ENCODE measurements around the gene TLN1. TPM values are rescaled to one million over a fixed set of nuclear protein-coding genes. Genes with fewer than 3 reads are reported as not detected.
A peak's percentile ranks its signal among the peaks of the same experiment; 100 is the strongest.

Gene TLN1
- total and polyA plus RNA-seq, 5 donors from 2014 or later = 33.7 to 277 (median 35.9) TPM

DNA sequence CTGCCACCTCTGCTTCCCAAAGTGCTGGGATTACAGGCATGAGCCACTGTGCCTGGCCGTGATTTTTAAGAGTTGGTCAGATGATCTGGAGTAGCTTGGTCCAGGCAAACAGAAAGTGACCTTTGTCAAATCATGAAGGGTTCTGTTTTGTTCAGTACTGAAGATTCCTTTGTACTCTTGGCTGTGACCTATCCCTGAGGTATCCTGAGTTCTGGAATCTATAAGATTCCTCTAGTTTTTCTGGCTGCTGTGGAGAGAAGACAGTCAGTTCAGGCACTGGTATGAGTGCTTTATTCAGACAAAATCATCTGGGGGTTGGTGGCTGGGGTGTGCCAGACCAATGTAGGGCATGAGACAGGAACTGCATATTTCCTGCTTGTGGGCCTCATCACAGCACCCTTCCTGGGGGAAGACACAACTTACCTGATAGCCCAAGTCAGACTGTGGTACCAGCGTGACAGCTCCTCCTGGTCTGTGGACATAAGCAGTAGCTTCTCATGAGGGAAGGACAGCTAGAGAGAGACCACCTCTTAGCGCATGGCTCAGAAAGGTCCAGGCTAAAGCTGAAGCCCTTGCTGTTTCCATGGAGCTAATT, 70.1 kb downstream of the TLN1 start:
- no peak for ATAC-seq (ENCODE audit: low read depth in 2 of 2)
- H3K36me3 Mint-ChIP-seq = peaks cover 17% of the 10 kb centered on the region
- H3K4me1 ChIP-seq (ENCODE audit: control insufficient read depth, insufficient read depth, low read length, poor library complexity, severe bottlenecking) = peaks cover 77% of the 10 kb centered on the region

DNA sequence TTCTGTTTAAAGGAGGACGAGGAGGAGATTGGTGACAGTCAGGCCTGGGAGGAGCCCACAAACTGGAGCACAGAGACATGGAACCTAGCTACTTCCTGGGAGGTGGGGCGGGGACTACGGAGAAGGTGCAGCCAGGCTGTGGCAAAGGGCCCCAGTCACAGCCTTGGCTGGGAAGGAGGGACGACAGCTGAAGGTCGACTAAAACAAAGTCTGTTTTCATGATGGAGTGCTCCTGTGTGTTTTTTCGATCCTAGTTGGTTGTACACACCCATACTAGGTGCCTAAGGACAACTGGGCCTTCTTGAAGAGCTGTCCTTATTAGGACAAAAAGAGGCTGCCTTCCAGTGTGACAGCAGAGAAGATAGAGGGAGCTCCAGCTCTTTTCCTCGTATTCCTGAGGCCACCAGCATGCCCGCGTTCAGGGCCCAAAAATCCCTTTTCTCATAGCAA, 71.0 kb downstream of the TLN1 start:
- peaks cover 17% of the 10 kb centered on the region for H3K36me3 Mint-ChIP-seq
- H3K27ac Mint-ChIP-seq = peak overlapping the region; percentile 32 to 84 (median 78)
- Histone ChIP-seq H3K9me3 (ENCODE audit: control insufficient read depth in 2 of 2, low read length in 2 of 2) (no peaks in the 10 kb centered on the region), H3K27me3 (ENCODE audit: control insufficient read depth, insufficient read depth, low read length) (no peaks in the 10 kb centered on the region), H3K27ac (ENCODE audit: insufficient read depth, low read length, poor library complexity, severe bottlenecking) (peak overlapping the region; percentile 69), H3K36me3 (ENCODE audit: control insufficient read depth, insufficient read depth, low read length) (peaks cover 11% of the 10 kb centered on the region), H3K4me3 (ENCODE audit: low read depth, low read length) (peak overlapping the region; percentile 19), H3K4me1 (ENCODE audit: control insufficient read depth, insufficient read depth, low read length, poor library complexity, severe bottlenecking) (peaks cover 77% of the 10 kb centered on the region)
- no peak for ATAC-seq (ENCODE audit: low read depth in 2 of 2)
- DNase-seq = no peak
- peaks cover 0 to 3% (median 0%) of the 10 kb centered on the region in 7 donors for H3K9me3 Mint-ChIP-seq
- H3K4me3 Mint-ChIP-seq = peak overlapping the region; percentile 66 to 97 (median 82)
- H3K27me3 Mint-ChIP-seq = peaks cover 19% of the 10 kb centered on the region
- peaks cover 25 to 92% (median 70%) of the 10 kb centered on the region in 4 donors for H3K4me1 Mint-ChIP-seq

More for the DNA sequence above, 70.1 kb downstream of the TLN1 start:
- H3K9me3 ChIP-seq (ENCODE audit: control insufficient read depth in 2 of 2, low read length in 2 of 2) = no peaks in the 10 kb centered on the region
- peaks cover 12% of the 10 kb centered on the region for H3K27me3 Mint-ChIP-seq
- H3K9me3 Mint-ChIP-seq = peaks cover 0 to 3% (median 0%) of the 10 kb centered on the region in 7 donors
- peaks cover 20 to 86% (median 61%) of the 10 kb centered on the region in 4 donors for H3K4me1 Mint-ChIP-seq
- H3K36me3 ChIP-seq (ENCODE audit: control insufficient read depth, insufficient read depth, low read length) = peaks cover 11% of the 10 kb centered on the region
- peak overlapping the region; percentile 69 for H3K27ac ChIP-seq (ENCODE audit: insufficient read depth, low read length, poor library complexity, severe bottlenecking)
- peak overlapping the region; percentile 58 to 92 (median 90) for H3K27ac Mint-ChIP-seq
- H3K4me3 ChIP-seq (ENCODE audit: low read depth, low read length) = peak overlapping the region; percentile 55
- no peaks in the 10 kb centered on the region for H3K27me3 ChIP-seq (ENCODE audit: control insufficient read depth, insufficient read depth, low read length)
- DNase-seq = peak in 1 of 3 donors; percentile 67
- H3K4me3 Mint-ChIP-seq = peak overlapping the region; percentile 82 to 97 (median 86)

DNA sequence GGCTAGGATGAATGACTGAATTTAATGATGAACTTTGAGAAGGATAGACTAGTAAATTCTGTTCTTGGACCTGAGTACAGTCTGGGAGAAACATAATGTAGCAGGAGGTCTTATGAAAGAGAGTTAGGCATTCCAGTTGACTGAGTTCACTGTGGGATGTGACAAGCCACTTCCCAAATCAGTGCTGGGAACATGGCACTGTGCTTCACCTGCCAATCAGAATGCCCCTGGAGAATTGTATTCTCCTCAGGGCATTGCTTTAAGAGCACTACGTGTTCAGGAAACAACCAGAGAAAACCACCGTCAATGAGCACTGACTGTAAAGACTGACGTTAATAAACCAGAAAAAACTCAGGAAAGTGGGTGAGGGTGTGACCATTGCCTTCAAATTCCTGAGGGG, 72.7 kb downstream of the TLN1 start:
- H3K4me1 ChIP-seq (ENCODE audit: control insufficient read depth, insufficient read depth, low read length, poor library complexity, severe bottlenecking) = peaks cover 61% of the 10 kb centered on the region
- DNase-seq (no peak), ATAC-seq (ENCODE audit: low read depth in 2 of 2) (no peak)
- H3K4me3 ChIP-seq (ENCODE audit: low read depth, low read length) = peak overlapping the region; percentile 85
- H3K4me1 Mint-ChIP-seq = peaks cover 23 to 87% (median 72%) of the 10 kb centered on the region in 4 donors
- peak overlapping the region; percentile 99 for H3K27ac ChIP-seq (ENCODE audit: insufficient read depth, low read length, poor library complexity, severe bottlenecking)
- H3K9me3 Mint-ChIP-seq = peaks cover 0 to 3% (median 0%) of the 10 kb centered on the region in 7 donors
- H3K36me3 Mint-ChIP-seq = peaks cover 17% of the 10 kb centered on the region
- H3K27me3 ChIP-seq (ENCODE audit: control insufficient read depth, insufficient read depth, low read length) = no peaks in the 10 kb centered on the region
- H3K9me3 ChIP-seq (ENCODE audit: control insufficient read depth in 2 of 2, low read length in 2 of 2) = no peaks in the 10 kb centered on the region
- H3K36me3 ChIP-seq (ENCODE audit: control insufficient read depth, insufficient read depth, low read length) = peaks cover 11% of the 10 kb centered on the region
- peak overlapping the region; percentile 91 to 97 (median 94) for H3K4me3 Mint-ChIP-seq
- peaks cover 19% of the 10 kb centered on the region for H3K27me3 Mint-ChIP-seq
- peak overlapping the region; percentile 66 to 100 (median 91) for H3K27ac Mint-ChIP-seq

DNA sequence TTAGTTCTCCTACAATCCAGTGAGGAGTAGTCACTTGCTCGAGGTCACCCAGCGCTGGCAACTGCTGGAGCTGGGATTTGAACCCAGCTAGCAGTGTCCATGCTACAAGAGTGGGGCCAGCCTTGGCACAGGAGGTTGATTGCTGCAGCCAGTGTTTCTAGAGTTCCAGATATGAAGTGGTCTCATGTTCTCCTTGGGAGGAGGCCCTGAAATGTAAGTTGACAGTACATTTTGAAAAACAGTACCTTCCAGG, 73.1 kb downstream of the TLN1 start:
- Mint-ChIP-seq H3K36me3 (peaks cover 17% of the 10 kb centered on the region), H3K4me3 (peak overlapping the region; percentile 91 to 97 (median 94))
- H3K4me1 ChIP-seq (ENCODE audit: control insufficient read depth, insufficient read depth, low read length, poor library complexity, severe bottlenecking) = peaks cover 57% of the 10 kb centered on the region

DNA sequence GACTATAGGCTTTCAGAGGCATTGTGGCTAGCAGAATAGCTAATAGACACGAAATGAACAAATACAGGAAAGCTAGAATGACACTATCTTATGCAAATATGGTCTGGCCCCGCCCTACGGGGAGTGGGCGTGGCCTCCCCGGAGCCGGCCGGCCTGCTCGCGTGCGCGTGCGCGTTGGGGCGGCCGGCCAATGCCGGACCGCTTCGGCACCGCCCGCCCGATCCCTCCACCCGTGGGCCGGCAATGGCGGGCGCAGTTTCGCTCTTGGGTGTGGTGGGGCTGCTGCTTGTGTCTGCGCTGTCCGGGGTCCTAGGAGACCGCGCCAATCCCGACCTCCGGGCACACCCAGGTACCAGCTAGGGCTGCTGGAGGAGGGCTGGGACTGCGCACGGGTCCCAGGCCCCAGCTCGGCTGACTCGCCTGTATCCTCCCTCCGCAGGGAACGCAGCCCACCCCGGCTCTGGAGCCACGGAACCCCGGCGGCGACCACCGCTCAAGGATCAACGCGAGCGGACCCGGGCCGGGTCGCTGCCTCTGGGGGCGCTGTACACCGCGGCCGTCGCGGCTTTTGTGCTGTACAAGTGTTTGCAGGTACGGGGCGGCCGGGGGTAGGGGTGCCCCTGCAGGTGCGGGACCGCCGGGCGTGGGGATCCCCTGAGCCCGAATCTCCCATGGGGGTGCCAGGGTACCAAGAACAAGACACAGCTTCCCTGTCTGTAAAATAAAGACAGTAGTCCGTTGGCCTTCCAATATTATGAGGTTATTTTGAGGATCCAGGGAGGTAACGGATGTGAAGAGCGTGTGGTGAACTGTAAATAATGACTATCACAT, 73.6 kb downstream of the TLN1 start, which contains the start of gene CCDC107:
Gene CCDC107 (plus strand): TSS at position 156 of the 831 bp plus-strand sequence. CDS start 88 bp downstream, at position 244.
- Histone ChIP-seq H3K36me3 (ENCODE audit: control insufficient read depth, insufficient read depth, low read length) (peaks cover 11% of the 10 kb centered on the region), H3K4me3 (ENCODE audit: low read depth, low read length) (peak within 1 kb of the TSS; percentile 89), H3K27me3 (ENCODE audit: control insufficient read depth, insufficient read depth, low read length) (no peaks in the 10 kb centered on the region), H3K9me3 (ENCODE audit: control insufficient read depth in 2 of 2, low read length in 2 of 2) (no peaks in the 10 kb centered on the region), H3K27ac (ENCODE audit: insufficient read depth, low read length, poor library complexity, severe bottlenecking) (peak within 1 kb of the TSS; percentile 99), H3K4me1 (ENCODE audit: control insufficient read depth, insufficient read depth, low read length, poor library complexity, severe bottlenecking) (peaks cover 53% of the 10 kb centered on the region)
- Mint-ChIP-seq H3K4me3 (peak within 1 kb of the TSS; percentile 91 to 98 (median 96)), H3K27me3 (peaks cover 19% of the 10 kb centered on the region), H3K36me3 (peaks cover 17% of the 10 kb centered on the region), H3K9me3 (peaks cover 0 to 3% (median 0%) of the 10 kb centered on the region in 7 donors), H3K27ac (peak within 1 kb of the TSS; percentile 96 to 100 (median 100)), H3K4me1 (peaks cover 23 to 85% (median 67%) of the 10 kb centered on the region in 4 donors)
- ATAC-seq (ENCODE audit: low read depth in 2 of 2) = peak; percentile 62 to 65
- DNase-seq = peak; percentile 80 to 90 (median 81)

More for the DNA sequence above, 73.1 kb downstream of the TLN1 start:
- peak overlapping the region in 2 of 3 donors; percentile 91 to 100 for H3K27ac Mint-ChIP-seq
- ATAC-seq (ENCODE audit: low read depth in 2 of 2) (no peak), DNase-seq (no peak)
- Histone ChIP-seq H3K27me3 (ENCODE audit: control insufficient read depth, insufficient read depth, low read length) (no peaks in the 10 kb centered on the region), H3K36me3 (ENCODE audit: control insufficient read depth, insufficient read depth, low read length) (peaks cover 11% of the 10 kb centered on the region), H3K9me3 (ENCODE audit: control insufficient read depth in 2 of 2, low read length in 2 of 2) (no peaks in the 10 kb centered on the region), H3K4me3 (ENCODE audit: low read depth, low read length) (peak overlapping the region; percentile 85), H3K27ac (ENCODE audit: insufficient read depth, low read length, poor library complexity, severe bottlenecking) (peak overlapping the region; percentile 99)
- H3K4me1 Mint-ChIP-seq = peaks cover 23 to 87% (median 70%) of the 10 kb centered on the region in 4 donors
- peaks cover 19% of the 10 kb centered on the region for H3K27me3 Mint-ChIP-seq
- peaks cover 0 to 3% (median 0%) of the 10 kb centered on the region in 7 donors for H3K9me3 Mint-ChIP-seq

DNA sequence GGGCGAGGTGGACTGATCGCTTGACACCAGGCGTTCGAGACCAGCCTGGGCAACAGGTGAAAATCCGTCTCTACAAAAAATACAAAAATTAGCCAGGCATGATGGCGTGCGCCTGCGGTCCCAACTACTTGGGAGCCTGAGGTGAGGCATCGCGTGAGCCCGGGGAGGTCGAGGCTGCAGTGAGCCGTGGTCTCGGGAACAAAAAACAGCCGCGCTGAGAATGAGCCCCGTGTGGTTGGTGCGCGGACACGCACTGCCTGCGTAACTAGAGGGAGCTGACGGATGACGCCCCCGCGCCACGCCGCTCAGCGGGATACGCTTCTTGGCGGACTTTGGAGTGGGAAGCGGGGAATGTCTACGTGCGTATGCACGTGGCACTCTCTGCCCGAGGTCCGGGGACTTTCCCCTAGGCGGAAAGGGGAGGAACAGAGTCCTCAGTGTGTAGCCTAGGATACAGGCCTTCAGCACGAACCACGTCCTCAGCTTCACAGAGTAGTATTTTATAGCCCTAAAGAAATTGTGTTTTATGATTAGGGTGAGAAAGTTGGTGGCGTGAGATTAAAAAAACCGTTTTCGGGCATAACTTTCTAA, 74.4 kb downstream of the TLN1 start, which contains the start of gene RMRP:
Gene RMRP (minus strand): TSS at position 474 of the 591 bp plus-strand sequence.
- Histone ChIP-seq H3K4me1 (ENCODE audit: control insufficient read depth, insufficient read depth, low read length, poor library complexity, severe bottlenecking) (peaks cover 46% of the 10 kb centered on the region), H3K9me3 (ENCODE audit: control insufficient read depth in 2 of 2, low read length in 2 of 2) (no peaks in the 10 kb centered on the region), H3K27me3 (ENCODE audit: control insufficient read depth, insufficient read depth, low read length) (no peaks in the 10 kb centered on the region), H3K4me3 (ENCODE audit: low read depth, low read length) (peak within 1 kb of the TSS; percentile 89), H3K27ac (ENCODE audit: insufficient read depth, low read length, poor library complexity, severe bottlenecking) (peak within 1 kb of the TSS; percentile 99), H3K36me3 (ENCODE audit: control insufficient read depth, insufficient read depth, low read length) (peaks cover 11% of the 10 kb centered on the region)
- ATAC-seq (ENCODE audit: low read depth in 2 of 2) (peak; percentile 78 to 84), DNase-seq (peak; percentile 89 to 92 (median 91))
- peaks cover 17% of the 10 kb centered on the region for H3K36me3 Mint-ChIP-seq
- H3K4me1 Mint-ChIP-seq = peaks cover 23 to 78% (median 62%) of the 10 kb centered on the region in 4 donors
- H3K4me3 Mint-ChIP-seq = peak within 1 kb of the TSS; percentile 91 to 98 (median 96)
- peak within 1 kb of the TSS; percentile 96 to 100 (median 100) for H3K27ac Mint-ChIP-seq
- peaks cover 19% of the 10 kb centered on the region for H3K27me3 Mint-ChIP-seq
- peaks cover 0 to 3% (median 0%) of the 10 kb centered on the region in 7 donors for H3K9me3 Mint-ChIP-seq

DNA sequence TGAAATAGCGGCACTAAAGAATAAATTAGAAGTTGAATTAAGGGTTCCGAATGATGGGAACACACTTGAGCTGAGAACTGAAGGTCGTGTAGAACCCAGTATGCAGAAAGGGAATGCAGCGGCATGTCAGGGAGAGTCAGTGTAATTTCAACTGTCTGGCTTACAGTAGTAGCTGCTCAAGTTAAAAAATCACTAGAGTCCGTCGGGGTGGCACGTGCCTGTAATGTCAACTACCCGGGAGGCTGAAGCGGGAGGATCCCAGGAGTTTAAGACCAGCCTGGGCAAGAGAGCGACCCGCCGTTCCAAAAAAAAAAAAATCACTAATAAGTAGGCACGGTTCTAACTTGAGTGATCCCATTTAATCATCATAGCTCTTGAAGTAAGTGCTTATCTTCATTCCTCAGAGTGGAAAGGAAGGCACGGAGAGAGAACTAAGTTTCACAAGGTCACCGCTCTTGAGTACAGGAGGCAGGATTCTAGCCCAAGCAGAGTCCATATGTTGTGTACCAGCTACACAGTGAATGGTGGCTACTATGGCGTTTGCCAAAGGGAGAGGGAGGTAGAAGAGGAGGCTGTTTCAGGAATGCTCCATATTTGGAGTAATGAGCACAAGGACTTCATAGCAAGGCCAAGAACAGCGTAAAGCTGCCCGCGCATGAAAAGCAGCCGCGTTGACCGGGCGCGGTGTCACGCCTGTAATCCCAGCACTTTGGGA, 75.0 kb downstream of the TLN1 start:
- peaks cover 45% of the 10 kb centered on the region for H3K4me1 ChIP-seq (ENCODE audit: control insufficient read depth, insufficient read depth, low read length, poor library complexity, severe bottlenecking)
- ATAC-seq (ENCODE audit: low read depth in 2 of 2) (no peak), DNase-seq (no peak)
- H3K4me3 ChIP-seq (ENCODE audit: low read depth, low read length) = peak overlapping the region; percentile 89
- peaks cover 0 to 3% (median 0%) of the 10 kb centered on the region in 7 donors for H3K9me3 Mint-ChIP-seq
- H3K4me3 Mint-ChIP-seq = peak overlapping the region; percentile 91 to 98 (median 96)
- H3K27ac Mint-ChIP-seq = peak overlapping the region; percentile 96 to 100 (median 100)
- no peaks in the 10 kb centered on the region for H3K27me3 ChIP-seq (ENCODE audit: control insufficient read depth, insufficient read depth, low read length)
- H3K36me3 Mint-ChIP-seq = peaks cover 17% of the 10 kb centered on the region
- H3K9me3 ChIP-seq (ENCODE audit: control insufficient read depth in 2 of 2, low read length in 2 of 2) = no peaks in the 10 kb centered on the region
- H3K27me3 Mint-ChIP-seq = peaks cover 19% of the 10 kb centered on the region
- peaks cover 11% of the 10 kb centered on the region for H3K36me3 ChIP-seq (ENCODE audit: control insufficient read depth, insufficient read depth, low read length)
- H3K27ac ChIP-seq (ENCODE audit: insufficient read depth, low read length, poor library complexity, severe bottlenecking) = peak overlapping the region; percentile 99
- peaks cover 21 to 78% (median 59%) of the 10 kb centered on the region in 4 donors for H3K4me1 Mint-ChIP-seq

Measured in CD4-positive, CD25-positive, alpha-beta regulatory T cell (primary cell).